ENCODE data around the gene OR5K4.

Gene OR5K4

GRCh38 chr3:98353554-98353953 lies at the start of gene OR5K4:
Gene OR5K4, plus strand, starts transcription at chr3:98353854. Its CDS starts 0 bp downstream, at chr3:98353854.
- DNase-seq (ENCODE audit: low read depth) = no peak
- no peak for TF ChIP-seq CTCF (conservative IDR thresholded peaks at IDR 0.05; ENCODE audit: low read depth, low read length)
- no peak within 1 kb of the TSS for H3K4me3 ChIP-seq (ENCODE audit: low read length)

- no peak for TF ChIP-seq CTCF (conservative IDR thresholded peaks at IDR 0.05; ENCODE audit: low read depth, low read length)
- DNase-seq (ENCODE audit: low read depth) = no peak
- H3K4me3 ChIP-seq (ENCODE audit: low read length) = no peak overlapping the region
Measured at GRCh38 chr3:98322101-98322500, 31.6 kb upstream of the OR5K4 start.

GRCh38 chr3:98322686-98323085 lies 31.0 kb upstream of the OR5K4 start:
- no peak for TF ChIP-seq CTCF (conservative IDR thresholded peaks at IDR 0.05; ENCODE audit: low read depth, low read length)
- no peak for DNase-seq (ENCODE audit: low read depth)
- no peak overlapping the region for H3K4me3 ChIP-seq (ENCODE audit: low read length)

GRCh38 chr3:98323425-98323824 lies 30.2 kb upstream of the OR5K4 start:
- no peak overlapping the region for H3K4me3 ChIP-seq (ENCODE audit: low read length)
- DNase-seq (ENCODE audit: low read depth) = no peak
- TF ChIP-seq CTCF (conservative IDR thresholded peaks at IDR 0.05; ENCODE audit: low read depth, low read length) = no peak

GRCh38 chr3:98325055-98325454 lies 28.6 kb upstream of the OR5K4 start:
- no peak for DNase-seq (ENCODE audit: low read depth)
- TF ChIP-seq CTCF (conservative IDR thresholded peaks at IDR 0.05; ENCODE audit: low read depth, low read length) = no peak
- no peak overlapping the region for H3K4me3 ChIP-seq (ENCODE audit: low read length)

- no peak for TF ChIP-seq CTCF (conservative IDR thresholded peaks at IDR 0.05; ENCODE audit: low read depth, low read length)
- no peak for DNase-seq (ENCODE audit: low read depth)
- H3K4me3 ChIP-seq (ENCODE audit: low read length) = no peak overlapping the region
Measured at GRCh38 chr3:98326105-98326893, 27.4 kb upstream of the OR5K4 start.

- no peak for DNase-seq (ENCODE audit: low read depth)
- TF ChIP-seq CTCF (conservative IDR thresholded peaks at IDR 0.05; ENCODE audit: low read depth, low read length) = no peak
- H3K4me3 ChIP-seq (ENCODE audit: low read length) = no peak overlapping the region
Measured at GRCh38 chr3:98326945-98327344, 26.7 kb upstream of the OR5K4 start.

All from retinal pigment epithelial cell (primary cell).